ENCODE data around the gene SH3BP5.

Gene SH3BP5

DNA sequence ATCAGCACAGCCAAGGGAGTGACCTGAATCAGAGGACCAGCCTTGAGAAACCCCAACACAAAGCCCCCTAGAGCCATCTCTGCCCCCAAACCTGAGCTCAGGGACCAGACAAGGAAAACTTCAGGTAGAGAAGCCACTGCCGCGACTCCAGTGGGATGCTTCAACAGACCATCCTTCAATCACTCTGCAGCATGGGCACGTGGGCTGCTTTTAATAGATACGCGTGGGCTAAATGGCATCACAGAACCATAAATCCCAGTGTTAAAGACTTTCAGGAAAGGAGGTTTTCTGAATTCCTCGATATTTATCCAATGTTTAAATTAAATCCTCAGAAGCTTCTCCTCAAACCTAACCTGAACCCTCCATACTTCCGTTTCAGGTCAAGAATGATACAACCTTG is 30.6 kb downstream of the SH3BP5 start:
- Histone ChIP-seq H2AFZ (ENCODE audit: low read depth, low read length) (no peak overlapping the region), H3K4me1 (ENCODE audit: low read length) (peaks cover 5% of the 10 kb centered on the region; the same call in 1 of the 2 replicates), H3K4me3 (ENCODE audit: low read length) (no peak overlapping the region), H3K27me3 (ENCODE audit: low read depth, low read length) (no peaks in the 10 kb centered on the region), H3K27ac (ENCODE audit: low read length) (no peak overlapping the region), H3K36me3 (replicated peaks; ENCODE audit: low read depth, low read length) (peaks cover 68% of the 10 kb centered on the region), H3K9me3 (ENCODE audit: insufficient read depth, low read length) (no peaks in the 10 kb centered on the region), H3K79me2 (ENCODE audit: low read length) (peaks cover 60% of the 10 kb centered on the region), H4K20me1 (ENCODE audit: insufficient read depth, low read length) (peaks cover 83% of the 10 kb centered on the region), H3K4me2 (ENCODE audit: low read length) (no peak overlapping the region), H3K9ac (ENCODE audit: low read length) (no peak overlapping the region)
- no peak for TF ChIP-seq EZH2phosphoT487 (IDR thresholded peaks at IDR 0.05; ENCODE audit: low read depth)
- TF ChIP-seq, protein P1, sequence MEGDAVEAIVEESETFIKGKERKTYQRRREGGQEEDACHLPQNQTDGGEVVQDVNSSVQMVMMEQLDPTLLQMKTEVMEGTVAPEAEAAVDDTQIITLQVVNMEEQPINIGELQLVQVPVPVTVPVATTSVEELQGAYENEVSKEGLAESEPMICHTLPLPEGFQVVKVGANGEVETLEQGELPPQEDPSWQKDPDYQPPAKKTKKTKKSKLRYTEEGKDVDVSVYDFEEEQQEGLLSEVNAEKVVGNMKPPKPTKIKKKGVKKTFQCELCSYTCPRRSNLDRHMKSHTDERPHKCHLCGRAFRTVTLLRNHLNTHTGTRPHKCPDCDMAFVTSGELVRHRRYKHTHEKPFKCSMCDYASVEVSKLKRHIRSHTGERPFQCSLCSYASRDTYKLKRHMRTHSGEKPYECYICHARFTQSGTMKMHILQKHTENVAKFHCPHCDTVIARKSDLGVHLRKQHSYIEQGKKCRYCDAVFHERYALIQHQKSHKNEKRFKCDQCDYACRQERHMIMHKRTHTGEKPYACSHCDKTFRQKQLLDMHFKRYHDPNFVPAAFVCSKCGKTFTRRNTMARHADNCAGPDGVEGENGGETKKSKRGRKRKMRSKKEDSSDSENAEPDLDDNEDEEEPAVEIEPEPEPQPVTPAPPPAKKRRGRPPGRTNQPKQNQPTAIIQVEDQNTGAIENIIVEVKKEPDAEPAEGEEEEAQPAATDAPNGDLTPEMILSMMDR (IDR thresholded peaks at IDR 0.05; ENCODE audit: low read depth, low read length): no peak

DNA sequence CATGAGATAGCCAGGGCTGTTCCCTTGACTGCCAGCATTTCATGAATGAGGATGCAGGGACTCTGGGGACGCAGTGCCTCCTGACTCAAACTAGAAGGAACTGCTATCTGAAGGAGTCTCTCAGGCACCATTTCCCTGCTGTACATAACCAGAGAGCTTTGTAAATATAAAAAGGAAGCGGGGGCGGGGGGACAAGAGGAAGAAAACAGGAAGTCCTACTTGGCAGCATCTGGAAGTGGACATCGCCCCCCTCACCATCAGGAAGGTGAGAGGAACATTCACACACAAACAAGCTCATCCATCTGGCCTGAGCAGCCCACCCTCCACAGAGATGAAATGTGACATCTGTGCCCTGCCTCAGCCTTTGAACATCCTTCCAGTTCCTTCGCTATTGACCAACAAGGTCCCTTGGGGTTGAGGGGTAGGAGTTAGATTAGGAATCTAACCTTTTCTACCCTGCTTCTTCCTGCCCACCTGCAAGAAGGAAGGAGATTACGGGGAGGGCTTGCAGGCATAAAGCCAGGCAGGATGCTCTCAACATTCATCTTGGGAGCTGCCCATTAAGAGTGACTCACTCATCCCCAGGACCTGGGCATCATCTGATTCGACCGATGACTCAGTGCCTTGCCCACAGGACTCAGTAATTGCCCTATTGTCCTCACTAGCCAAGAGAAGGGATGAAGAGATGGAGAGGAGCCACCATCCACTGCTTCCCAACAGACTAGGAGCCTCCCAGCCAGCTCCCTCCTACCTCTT is 31.9 kb downstream of the SH3BP5 start:
- Histone ChIP-seq H3K27me3 (ENCODE audit: low read depth, low read length) (no peaks in the 10 kb centered on the region), H3K4me1 (ENCODE audit: low read length) (peaks cover 5% of the 10 kb centered on the region; the same call in 1 of the 2 replicates), H2AFZ (ENCODE audit: low read depth, low read length) (no peak overlapping the region), H3K79me2 (ENCODE audit: low read length) (peaks cover 59% of the 10 kb centered on the region), H4K20me1 (ENCODE audit: insufficient read depth, low read length) (peaks cover 86% of the 10 kb centered on the region), H3K36me3 (replicated peaks; ENCODE audit: low read depth, low read length) (peaks cover 66% of the 10 kb centered on the region), H3K4me2 (ENCODE audit: low read length) (no peak overlapping the region), H3K4me3 (ENCODE audit: low read length) (no peak overlapping the region), H3K9ac (ENCODE audit: low read length) (no peak overlapping the region), H3K9me3 (ENCODE audit: insufficient read depth, low read length) (no peaks in the 10 kb centered on the region), H3K27ac (ENCODE audit: low read length) (no peak overlapping the region)
- TF ChIP-seq, protein P1 (IDR thresholded peaks at IDR 0.05; ENCODE audit: low read depth, low read length): no peak
- TF ChIP-seq EZH2phosphoT487 (IDR thresholded peaks at IDR 0.05; ENCODE audit: low read depth): no peak

DNA sequence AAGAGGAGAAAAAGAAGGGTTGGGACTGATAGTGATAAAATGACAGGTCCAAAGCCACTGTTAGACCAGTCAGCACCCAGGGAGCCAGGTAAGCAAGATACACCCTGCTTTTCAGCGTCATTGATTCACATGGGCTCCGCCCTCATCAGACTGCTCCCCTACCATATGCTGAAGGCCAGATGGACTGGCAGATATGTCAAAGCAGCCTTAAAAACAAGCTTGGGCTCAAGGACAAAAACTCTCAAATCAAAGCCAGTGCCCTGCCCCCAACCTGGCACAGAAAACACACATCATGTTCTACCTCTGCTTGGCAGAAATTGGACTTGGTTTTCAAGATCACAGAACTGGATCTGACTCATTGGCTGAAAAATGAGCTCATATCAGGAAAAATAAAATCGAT is 33.4 kb downstream of the SH3BP5 start:
- no peak overlapping the region for H3K4me3 ChIP-seq (ENCODE audit: low read length)
- no peaks in the 10 kb centered on the region for H3K27me3 ChIP-seq (ENCODE audit: low read depth, low read length)
- peaks cover 93% of the 10 kb centered on the region for H4K20me1 ChIP-seq (ENCODE audit: insufficient read depth, low read length)
- H3K79me2 ChIP-seq (ENCODE audit: low read length): peaks cover 66% of the 10 kb centered on the region
- H3K27ac ChIP-seq (ENCODE audit: low read length): no peak overlapping the region
- TF ChIP-seq, protein P1 (IDR thresholded peaks at IDR 0.05; ENCODE audit: low read depth, low read length): no peak
- TF ChIP-seq EZH2phosphoT487 (IDR thresholded peaks at IDR 0.05; ENCODE audit: low read depth): no peak
- H2AFZ ChIP-seq (ENCODE audit: low read depth, low read length): no peak overlapping the region
- peaks cover 5% of the 10 kb centered on the region; the same call in 1 of the 2 replicates for H3K4me1 ChIP-seq (ENCODE audit: low read length)
- H3K9ac ChIP-seq (ENCODE audit: low read length): no peak overlapping the region
- H3K9me3 ChIP-seq (ENCODE audit: insufficient read depth, low read length): no peaks in the 10 kb centered on the region
- peaks cover 72% of the 10 kb centered on the region for H3K36me3 ChIP-seq (replicated peaks; ENCODE audit: low read depth, low read length)
- no peak overlapping the region for H3K4me2 ChIP-seq (ENCODE audit: low read length)

DNA sequence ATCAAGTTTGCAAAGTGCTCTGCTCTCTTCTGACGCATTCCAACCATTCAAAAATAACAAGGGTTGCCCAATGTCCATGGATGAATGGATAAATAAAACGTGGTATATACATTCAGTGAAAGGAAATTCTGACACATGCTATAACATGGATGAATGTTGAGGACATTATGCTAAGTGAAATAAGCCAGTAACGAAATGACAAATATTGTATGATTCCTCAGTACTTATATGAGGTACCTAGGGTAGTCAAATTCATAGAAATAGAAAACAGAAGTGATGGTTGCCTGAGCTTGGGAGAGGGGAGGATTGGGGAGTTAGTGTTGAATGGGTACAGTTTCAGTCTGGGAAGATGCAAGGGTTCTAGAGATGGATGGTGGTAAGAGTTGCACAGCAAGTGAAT is 33.9 kb downstream of the SH3BP5 start:
- peaks cover 68% of the 10 kb centered on the region for H3K36me3 ChIP-seq (replicated peaks; ENCODE audit: low read depth, low read length)
- H2AFZ ChIP-seq (ENCODE audit: low read depth, low read length): no peak overlapping the region
- H3K4me1 ChIP-seq (ENCODE audit: low read length): peaks cover 5% of the 10 kb centered on the region; the same call in 1 of the 2 replicates
- H3K9ac ChIP-seq (ENCODE audit: low read length): no peak overlapping the region
- H3K79me2 ChIP-seq (ENCODE audit: low read length): peaks cover 67% of the 10 kb centered on the region
- TF ChIP-seq, protein P1 (IDR thresholded peaks at IDR 0.05; ENCODE audit: low read depth, low read length): no peak
- no peak for TF ChIP-seq EZH2phosphoT487 (IDR thresholded peaks at IDR 0.05; ENCODE audit: low read depth)
- peaks cover 91% of the 10 kb centered on the region for H4K20me1 ChIP-seq (ENCODE audit: insufficient read depth, low read length)
- no peaks in the 10 kb centered on the region for H3K27me3 ChIP-seq (ENCODE audit: low read depth, low read length)
- H3K4me2 ChIP-seq (ENCODE audit: low read length): no peak overlapping the region
- H3K27ac ChIP-seq (ENCODE audit: low read length): no peak overlapping the region
- no peak overlapping the region for H3K4me3 ChIP-seq (ENCODE audit: low read length)
- H3K9me3 ChIP-seq (ENCODE audit: insufficient read depth, low read length): no peaks in the 10 kb centered on the region
